ENCODE results near the gene ITSN1.
A peak's percentile ranks its signal among the peaks of the same experiment; 100 is the strongest.

The ITSN1 gene

GRCh38 chr21:33901412-33902288 is 259.3 kb downstream of the ITSN1 start:
- no peak overlapping the region for H3K4me3 ChIP-seq (replicated peaks; ENCODE audit: low read depth, low read length)
- H3K36me3 ChIP-seq (ENCODE audit: control insufficient read depth, insufficient read depth, low read length), result peaks cover 24% of the 10 kb centered on the region
- peak; percentile 21 for TF ChIP-seq CTCF (IDR thresholded peaks at IDR 0.05; ENCODE audit: insufficient read depth, low read length, poor library complexity, severe bottlenecking)
- H3K27me3 ChIP-seq (replicated peaks; ENCODE audit: control insufficient read depth, insufficient read depth, low read length), result no peaks in the 10 kb centered on the region
- no peak for DNase-seq (ENCODE audit: extremely low read depth, insufficient read length)

GRCh38 chr21:33902349-33902748 is 260.0 kb downstream of the ITSN1 start:
- DNase-seq (ENCODE audit: extremely low read depth, insufficient read length), result no peak
- Histone ChIP-seq H3K27me3 (replicated peaks; ENCODE audit: control insufficient read depth, insufficient read depth, low read length) (no peaks in the 10 kb centered on the region), H3K36me3 (ENCODE audit: control insufficient read depth, insufficient read depth, low read length) (peaks cover 25% of the 10 kb centered on the region), H3K4me3 (replicated peaks; ENCODE audit: low read depth, low read length) (no peak overlapping the region)
- no peak for TF ChIP-seq CTCF (IDR thresholded peaks at IDR 0.05; ENCODE audit: insufficient read depth, low read length, poor library complexity, severe bottlenecking)

- peaks cover 33% of the 10 kb centered on the region for H3K36me3 ChIP-seq (ENCODE audit: control insufficient read depth, insufficient read depth, low read length)
- H3K4me3 ChIP-seq (replicated peaks; ENCODE audit: low read depth, low read length), result no peak overlapping the region
- TF ChIP-seq CTCF (IDR thresholded peaks at IDR 0.05; ENCODE audit: insufficient read depth, low read length, poor library complexity, severe bottlenecking), result no peak
- DNase-seq (ENCODE audit: extremely low read depth, insufficient read length), result no peak
- no peaks in the 10 kb centered on the region for H3K27me3 ChIP-seq (replicated peaks; ENCODE audit: control insufficient read depth, insufficient read depth, low read length)
Observed at GRCh38 chr21:33904041-33904440, 261.7 kb downstream of the ITSN1 start.

GRCh38 chr21:33908760-33909159 is 266.5 kb downstream of the ITSN1 start:
- peaks cover 29% of the 10 kb centered on the region for H3K36me3 ChIP-seq (ENCODE audit: control insufficient read depth, insufficient read depth, low read length)
- no peaks in the 10 kb centered on the region for H3K27me3 ChIP-seq (replicated peaks; ENCODE audit: control insufficient read depth, insufficient read depth, low read length)
- TF ChIP-seq CTCF (IDR thresholded peaks at IDR 0.05; ENCODE audit: insufficient read depth, low read length, poor library complexity, severe bottlenecking), result no peak
- H3K4me3 ChIP-seq (replicated peaks; ENCODE audit: low read depth, low read length), result no peak overlapping the region
- no peak for DNase-seq (ENCODE audit: extremely low read depth, insufficient read length)

- no peak for DNase-seq (ENCODE audit: extremely low read depth, insufficient read length)
- H3K4me3 ChIP-seq (replicated peaks; ENCODE audit: low read depth, low read length), result no peak overlapping the region
- no peak for TF ChIP-seq CTCF (IDR thresholded peaks at IDR 0.05; ENCODE audit: insufficient read depth, low read length, poor library complexity, severe bottlenecking)
- H3K36me3 ChIP-seq (ENCODE audit: control insufficient read depth, insufficient read depth, low read length), result peaks cover 23% of the 10 kb centered on the region
- H3K27me3 ChIP-seq (replicated peaks; ENCODE audit: control insufficient read depth, insufficient read depth, low read length), result no peaks in the 10 kb centered on the region
Observed at GRCh38 chr21:33909756-33910155, 267.5 kb downstream of the ITSN1 start.

Measured in GM06990 (cell line).